ENCODE results near the gene RIMS1.

Gene RIMS1

GRCh38 chr6:72175916-72176315 lies 289.6 kb downstream of the RIMS1 start:
- Histone ChIP-seq H3K9me3 (no peaks in the 10 kb centered on the region), H3K36me3 (no peaks in the 10 kb centered on the region), H3K27me3 (no peaks in the 10 kb centered on the region), H3K4me1 (peaks cover 5% of the 10 kb centered on the region; the same call in 1 of the 2 replicates), H3K4me3 (ENCODE audit: low read depth, low read length) (no peak overlapping the region)
- no peak for TF ChIP-seq CTCF (IDR thresholded peaks at IDR 0.05; ENCODE audit: low read depth, low read length)
- DNase-seq, result no peak

GRCh38 chr6:72182337-72183246 lies 296.2 kb downstream of the RIMS1 start:
- H3K36me3 ChIP-seq, result no peaks in the 10 kb centered on the region
- DNase-seq, result peak; percentile 53
- H3K27me3 ChIP-seq, result peaks cover 10% of the 10 kb centered on the region
- TF ChIP-seq CTCF (IDR thresholded peaks at IDR 0.05; ENCODE audit: low read depth, low read length), result no peak
- H3K4me3 ChIP-seq (ENCODE audit: low read depth, low read length), result peak overlapping the region; percentile 66
- H3K9me3 ChIP-seq, result no peaks in the 10 kb centered on the region
- H3K4me1 ChIP-seq, result no peaks in the 10 kb centered on the region

- H3K4me1 ChIP-seq, result peaks cover 5% of the 10 kb centered on the region; the same call in 1 of the 2 replicates
- no peak for TF ChIP-seq CTCF (IDR thresholded peaks at IDR 0.05; ENCODE audit: low read depth, low read length)
- H3K27me3 ChIP-seq, result no peaks in the 10 kb centered on the region
- H3K9me3 ChIP-seq, result no peaks in the 10 kb centered on the region
- no peak for DNase-seq
- no peaks in the 10 kb centered on the region for H3K36me3 ChIP-seq
- H3K4me3 ChIP-seq (ENCODE audit: low read depth, low read length), result no peak overlapping the region
Measured at GRCh38 chr6:72203983-72204382, 317.6 kb downstream of the RIMS1 start.

- no peaks in the 10 kb centered on the region for H3K27me3 ChIP-seq
- peaks cover 5% of the 10 kb centered on the region; the same call in 1 of the 2 replicates for H3K4me1 ChIP-seq
- no peak overlapping the region for H3K4me3 ChIP-seq (ENCODE audit: low read depth, low read length)
- H3K9me3 ChIP-seq, result no peaks in the 10 kb centered on the region
- DNase-seq, result no peak
- no peaks in the 10 kb centered on the region for H3K36me3 ChIP-seq
- TF ChIP-seq CTCF (IDR thresholded peaks at IDR 0.05; ENCODE audit: low read depth, low read length), result no peak
Measured at GRCh38 chr6:72205500-72205899, 319.1 kb downstream of the RIMS1 start.

- Histone ChIP-seq H3K9me3 (no peaks in the 10 kb centered on the region), H3K27me3 (no peaks in the 10 kb centered on the region)
- no peak for TF ChIP-seq CTCF (IDR thresholded peaks at IDR 0.05; ENCODE audit: low read depth, low read length)
Measured at GRCh38 chr6:72206606-72207005, 320.3 kb downstream of the RIMS1 start.

GRCh38 chr6:72212686-72213085 lies 326.3 kb downstream of the RIMS1 start:
- Histone ChIP-seq H3K4me1 (peaks cover 13% of the 10 kb centered on the region), H3K27me3 (no peaks in the 10 kb centered on the region), H3K9me3 (no peaks in the 10 kb centered on the region), H3K4me3 (ENCODE audit: low read depth, low read length) (no peak overlapping the region), H3K36me3 (no peaks in the 10 kb centered on the region)
- peak; percentile 24 for DNase-seq
- TF ChIP-seq CTCF (IDR thresholded peaks at IDR 0.05; ENCODE audit: low read depth, low read length), result no peak

More at GRCh38 chr6:72206606-72207005, 320.3 kb downstream of the RIMS1 start:
- H3K36me3 ChIP-seq, result no peaks in the 10 kb centered on the region
- peaks cover 5% of the 10 kb centered on the region; the same call in 1 of the 2 replicates for H3K4me1 ChIP-seq
- H3K4me3 ChIP-seq (ENCODE audit: low read depth, low read length), result no peak overlapping the region
- no peak for DNase-seq
